ENCODE measurements around the gene KRT85. TPM values are rescaled to one million over a fixed set of nuclear protein-coding genes. Genes with fewer than 3 reads are reported as not detected.

The KRT85 gene
- total RNA-seq, 1 experiment from 2014 or later, result not detected

DNA sequence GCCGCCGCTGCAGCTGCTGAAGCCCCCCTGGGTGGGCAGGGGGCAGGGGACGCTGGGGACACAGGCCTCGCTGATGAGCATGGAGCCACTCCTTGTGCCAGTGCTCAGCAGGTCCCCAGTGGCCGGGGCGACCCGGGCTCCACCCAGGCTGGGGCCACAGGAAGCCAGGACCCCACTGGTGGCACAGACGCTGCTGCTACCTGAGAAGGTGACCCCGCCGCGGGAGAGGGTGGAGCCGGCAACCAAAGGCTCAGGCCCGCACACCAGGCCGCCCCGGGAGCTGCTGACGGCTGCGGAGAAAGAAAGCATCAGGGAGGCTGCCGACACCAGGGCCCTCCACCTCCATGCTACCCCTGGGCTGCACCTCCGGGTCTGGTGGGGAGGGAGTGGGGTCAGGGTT, 10.8 kb upstream of the KRT85 start:
- Histone ChIP-seq H3K4me1 (ENCODE audit: insufficient read depth, low read length, poor library complexity, severe bottlenecking) (no peaks in the 10 kb centered on the region), H3K36me3 (ENCODE audit: insufficient read depth, low read length, poor library complexity, severe bottlenecking) (no peaks in the 10 kb centered on the region), H3K27ac (ENCODE audit: low read depth, low read length, poor library complexity, severe bottlenecking) (no peak overlapping the region), H3K4me3 (ENCODE audit: low read depth, low read length, poor library complexity, severe bottlenecking) (no peak overlapping the region), H3K27me3 (replicated peaks; ENCODE audit: insufficient read depth, low read depth, low read length, poor library complexity) (no peaks in the 10 kb centered on the region), H3K9me3 (ENCODE audit: low read depth, low read length, poor library complexity, severe bottlenecking) (no peaks in the 10 kb centered on the region)
- ChIA-PET CTCF (no interaction called here), POLR2A (ENCODE audit: low non-redundant PET) (no interaction called here)
- intact Hi-C loops (cut with micrococcal nuclease; ENCODE audit: unreplicated experiment), result no loop called here
- TF ChIP-seq, protein P1, sequence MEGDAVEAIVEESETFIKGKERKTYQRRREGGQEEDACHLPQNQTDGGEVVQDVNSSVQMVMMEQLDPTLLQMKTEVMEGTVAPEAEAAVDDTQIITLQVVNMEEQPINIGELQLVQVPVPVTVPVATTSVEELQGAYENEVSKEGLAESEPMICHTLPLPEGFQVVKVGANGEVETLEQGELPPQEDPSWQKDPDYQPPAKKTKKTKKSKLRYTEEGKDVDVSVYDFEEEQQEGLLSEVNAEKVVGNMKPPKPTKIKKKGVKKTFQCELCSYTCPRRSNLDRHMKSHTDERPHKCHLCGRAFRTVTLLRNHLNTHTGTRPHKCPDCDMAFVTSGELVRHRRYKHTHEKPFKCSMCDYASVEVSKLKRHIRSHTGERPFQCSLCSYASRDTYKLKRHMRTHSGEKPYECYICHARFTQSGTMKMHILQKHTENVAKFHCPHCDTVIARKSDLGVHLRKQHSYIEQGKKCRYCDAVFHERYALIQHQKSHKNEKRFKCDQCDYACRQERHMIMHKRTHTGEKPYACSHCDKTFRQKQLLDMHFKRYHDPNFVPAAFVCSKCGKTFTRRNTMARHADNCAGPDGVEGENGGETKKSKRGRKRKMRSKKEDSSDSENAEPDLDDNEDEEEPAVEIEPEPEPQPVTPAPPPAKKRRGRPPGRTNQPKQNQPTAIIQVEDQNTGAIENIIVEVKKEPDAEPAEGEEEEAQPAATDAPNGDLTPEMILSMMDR (conservative IDR thresholded peaks at IDR 0.05; ENCODE audit: low read depth, low read length), result no peak
- TF ChIP-seq EZH2 (IDR thresholded peaks at IDR 0.05; ENCODE audit: borderline replicate concordance, low read depth, low read length, poor library complexity, severe bottlenecking), result no peak
- BruUV-seq (replicated peaks), result no TSS peak
- DNase-seq (ENCODE audit: low spot score), result no peak

DNA sequence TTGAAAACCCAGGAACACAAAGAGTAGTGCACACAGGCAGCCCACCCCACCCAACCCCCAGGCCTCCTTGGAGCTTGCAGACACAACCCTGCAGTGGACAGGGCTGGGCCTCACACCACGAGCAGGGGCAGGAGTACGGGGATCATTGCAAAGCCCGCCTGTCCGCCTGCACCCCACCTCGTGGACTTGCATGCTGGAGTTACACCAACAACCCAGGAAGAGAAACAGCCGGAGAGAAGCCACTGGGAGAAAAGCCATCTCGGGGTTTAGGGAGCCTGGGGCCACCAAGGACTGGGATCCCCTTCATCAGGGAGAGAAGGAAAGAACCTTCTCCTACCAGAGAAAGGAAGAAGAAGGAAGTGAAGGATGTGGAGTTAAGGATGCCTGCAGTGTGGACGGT, 10.0 kb upstream of the KRT85 start:
- Histone ChIP-seq H3K4me1 (ENCODE audit: insufficient read depth, low read length, poor library complexity, severe bottlenecking) (no peaks in the 10 kb centered on the region), H3K27ac (ENCODE audit: low read depth, low read length, poor library complexity, severe bottlenecking) (no peak overlapping the region), H3K27me3 (replicated peaks; ENCODE audit: insufficient read depth, low read depth, low read length, poor library complexity) (no peaks in the 10 kb centered on the region), H3K4me3 (ENCODE audit: low read depth, low read length, poor library complexity, severe bottlenecking) (no peak overlapping the region), H3K9me3 (ENCODE audit: low read depth, low read length, poor library complexity, severe bottlenecking) (no peaks in the 10 kb centered on the region), H3K36me3 (ENCODE audit: insufficient read depth, low read length, poor library complexity, severe bottlenecking) (no peaks in the 10 kb centered on the region)
- DNase-seq (ENCODE audit: low spot score), result no peak
- ChIA-PET CTCF (no interaction called here), POLR2A (ENCODE audit: low non-redundant PET) (no interaction called here)
- intact Hi-C loops (cut with micrococcal nuclease; ENCODE audit: unreplicated experiment), result no loop called here
- BruUV-seq (replicated peaks), result no TSS peak
- TF ChIP-seq, protein P1 (conservative IDR thresholded peaks at IDR 0.05; ENCODE audit: low read depth, low read length), result no peak
- TF ChIP-seq EZH2 (IDR thresholded peaks at IDR 0.05; ENCODE audit: borderline replicate concordance, low read depth, low read length, poor library complexity, severe bottlenecking), result no peak

DNA sequence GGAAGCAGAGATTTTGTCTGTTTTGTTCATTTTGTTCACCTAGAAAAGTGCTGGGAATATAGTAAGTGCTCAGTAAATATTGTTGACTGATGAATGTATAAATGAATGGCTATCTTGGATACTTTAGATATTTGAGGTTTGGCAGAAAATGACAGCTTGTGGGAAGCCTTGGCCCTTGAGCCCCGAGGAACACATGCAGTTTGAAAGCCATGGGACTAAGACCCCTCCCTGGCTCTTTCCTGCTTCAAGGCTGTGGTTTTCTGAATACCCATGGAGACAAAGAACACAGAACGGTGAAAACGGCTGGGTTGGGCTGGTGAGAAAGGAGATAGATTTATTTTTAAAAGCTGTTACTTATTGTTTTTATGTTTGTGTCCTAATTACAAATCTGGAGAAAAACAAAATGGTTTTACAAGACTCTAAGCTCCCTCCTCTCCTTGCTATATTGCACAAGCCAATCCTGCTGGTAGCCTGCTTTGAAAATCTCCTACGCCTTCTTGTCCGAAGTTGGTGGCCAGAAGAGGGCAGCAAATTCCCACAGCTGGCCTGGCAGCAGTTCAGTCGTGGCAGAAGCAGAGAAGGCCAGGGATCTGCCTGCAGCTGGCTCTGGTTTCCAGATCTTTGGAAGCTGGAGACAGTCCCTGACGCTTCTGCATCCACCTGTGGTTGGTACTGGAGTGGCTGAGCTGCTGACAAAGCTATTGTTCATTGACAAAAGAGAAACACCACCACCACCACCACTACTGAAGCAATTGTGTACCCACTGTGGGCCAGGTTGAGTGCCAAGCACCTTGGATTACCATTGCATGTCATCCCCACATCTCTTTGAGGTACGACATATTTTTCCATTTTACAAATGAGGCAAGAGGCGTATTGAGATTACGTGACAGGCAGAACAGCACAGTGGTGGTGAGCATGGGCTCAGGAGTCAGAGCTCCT, 5.2 kb upstream of the KRT85 start:
- BruUV-seq (replicated peaks), result no TSS peak
- Histone ChIP-seq H3K36me3 (ENCODE audit: insufficient read depth, low read length, poor library complexity, severe bottlenecking) (no peaks in the 10 kb centered on the region), H3K4me1 (ENCODE audit: insufficient read depth, low read length, poor library complexity, severe bottlenecking) (no peaks in the 10 kb centered on the region), H3K27me3 (replicated peaks; ENCODE audit: insufficient read depth, low read depth, low read length, poor library complexity) (no peaks in the 10 kb centered on the region), H3K4me3 (ENCODE audit: low read depth, low read length, poor library complexity, severe bottlenecking) (no peak overlapping the region), H3K9me3 (ENCODE audit: low read depth, low read length, poor library complexity, severe bottlenecking) (no peaks in the 10 kb centered on the region), H3K27ac (ENCODE audit: low read depth, low read length, poor library complexity, severe bottlenecking) (no peak overlapping the region)
- peak; percentile 76 for DNase-seq (ENCODE audit: low spot score)
- ChIA-PET CTCF (interaction anchor here (0.6 to 1.7 kb wide), 7 partner anchors 190 to 613 kb away, joined by 3 to 15 read pairs (median 4); no protein-coding TSS in a partner anchor), POLR2A (ENCODE audit: low non-redundant PET) (interaction anchor here (0.6 kb wide), 1 partner anchor 507 kb away, joined by 8 read pairs; no protein-coding TSS in a partner anchor)
- intact Hi-C loops (cut with micrococcal nuclease; ENCODE audit: unreplicated experiment), result loop anchor here (5.0 kb wide), 2 partner anchors 500 to 610 kb away; no protein-coding TSS in a partner anchor
- TF ChIP-seq, protein P1 (conservative IDR thresholded peaks at IDR 0.05; ENCODE audit: low read depth, low read length), result peak; percentile 73
- no peak for TF ChIP-seq EZH2 (IDR thresholded peaks at IDR 0.05; ENCODE audit: borderline replicate concordance, low read depth, low read length, poor library complexity, severe bottlenecking)

Data from A673 (cell line).